Transverse colon (tissue), 4 donors: ENCODE measurements around the gene KCNA2.

Experiments used
- EP300 ChIP-seq: sonication (generic); formaldehyde crosslinking; IDR thresholded peaks from one replicate; pipeline ENCODE4 v1.6.1; 2017; ENCODE audit warnings: antibody characterized with exemption, low read depth
- POLR2A ChIP-seq: fragments of 450-650 bp; IDR thresholded peaks from one replicate; pipeline ENCODE4 v1.6.1; 2016; ENCODE audit warnings: antibody characterized with exemption, mild to moderate bottlenecking, moderate library complexity
- POLR2AphosphoS5 ChIP-seq, 3 donors: sonication (generic); formaldehyde crosslinking; IDR thresholded peaks; one replicate each; pipeline ENCODE4 v1.6.1; 2016; ENCODE audit warnings: antibody characterized with exemption in 3 of 3
- TF ChIP-seq, protein P1 (sequence below), 5 experiments: fragments of 200-600 bp in 3 of 5; fragments of 450-650 bp in 2 of 5; sonication (generic) in 3 of 5; IDR thresholded peaks; 1 replicate in 2 of 5; 2 replicates in 3 of 5; pipeline ENCODE4 v1.5.1; 2016 to 2017; ENCODE audit warnings: antibody characterized with exemption in 5 of 5, inconsistent platforms in 3 of 5, mild to moderate bottlenecking in 2 of 5, moderate library complexity in 1 of 5

DNA sequence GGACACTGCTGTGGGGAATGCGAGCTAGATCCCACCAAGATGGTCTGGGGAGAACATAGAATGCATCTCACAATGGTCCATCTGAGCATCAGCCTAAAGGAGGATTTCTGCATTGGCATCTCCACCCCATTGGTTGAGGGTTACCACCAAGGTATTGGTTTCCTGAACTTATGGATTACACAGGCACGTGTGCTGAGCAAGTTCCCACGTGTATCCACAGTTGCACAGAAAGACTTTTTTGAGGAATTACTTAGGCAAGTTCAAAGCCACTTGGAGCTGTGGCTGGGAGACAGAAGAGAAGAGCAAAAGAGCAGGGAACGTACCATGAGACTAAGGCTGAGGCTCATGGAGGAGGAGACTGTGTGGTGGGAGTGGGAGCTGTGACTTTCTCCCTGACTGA, 43.1 kb downstream of the KCNA2 start:
- TF ChIP-seq, protein P1, sequence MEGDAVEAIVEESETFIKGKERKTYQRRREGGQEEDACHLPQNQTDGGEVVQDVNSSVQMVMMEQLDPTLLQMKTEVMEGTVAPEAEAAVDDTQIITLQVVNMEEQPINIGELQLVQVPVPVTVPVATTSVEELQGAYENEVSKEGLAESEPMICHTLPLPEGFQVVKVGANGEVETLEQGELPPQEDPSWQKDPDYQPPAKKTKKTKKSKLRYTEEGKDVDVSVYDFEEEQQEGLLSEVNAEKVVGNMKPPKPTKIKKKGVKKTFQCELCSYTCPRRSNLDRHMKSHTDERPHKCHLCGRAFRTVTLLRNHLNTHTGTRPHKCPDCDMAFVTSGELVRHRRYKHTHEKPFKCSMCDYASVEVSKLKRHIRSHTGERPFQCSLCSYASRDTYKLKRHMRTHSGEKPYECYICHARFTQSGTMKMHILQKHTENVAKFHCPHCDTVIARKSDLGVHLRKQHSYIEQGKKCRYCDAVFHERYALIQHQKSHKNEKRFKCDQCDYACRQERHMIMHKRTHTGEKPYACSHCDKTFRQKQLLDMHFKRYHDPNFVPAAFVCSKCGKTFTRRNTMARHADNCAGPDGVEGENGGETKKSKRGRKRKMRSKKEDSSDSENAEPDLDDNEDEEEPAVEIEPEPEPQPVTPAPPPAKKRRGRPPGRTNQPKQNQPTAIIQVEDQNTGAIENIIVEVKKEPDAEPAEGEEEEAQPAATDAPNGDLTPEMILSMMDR (IDR thresholded peaks at IDR 0.05), result no peak
- TF ChIP-seq POLR2AphosphoS5 (IDR thresholded peaks at IDR 0.05), result no peak
- no peak for TF ChIP-seq POLR2A
- no peak for TF ChIP-seq EP300
